ENCODE results near the gene SYT1. TPM values are rescaled to one million over a fixed set of nuclear protein-coding genes. Genes with fewer than 3 reads are reported as not detected.

SYT1 gene
- total RNA-seq, 1 experiment from 2014 or later, result 44.9 TPM

- Histone ChIP-seq H3K9me2 (ENCODE audit: insufficient read depth) (no peaks in the 10 kb centered on the region), H3K9ac (ENCODE audit: low read length) (no peak overlapping the region), H3K4me1 (ENCODE audit: control insufficient read depth in 1 of 2, insufficient read depth in 2 of 2, low read length in 2 of 2) (no peaks in the 10 kb centered on the region), H3K27ac (ENCODE audit: low read depth, low read length) (no peak overlapping the region), H3K36me3 (ENCODE audit: control insufficient read depth in 1 of 2, insufficient read depth in 2 of 2, low read length in 2 of 2) (no peaks in the 10 kb centered on the region), H3K27me3 (ENCODE audit: insufficient read depth, low read length) (no peaks in the 10 kb centered on the region), H3K4me2 (ENCODE audit: low read length) (no peak overlapping the region), H3K79me2 (ENCODE audit: insufficient read depth, low read length) (no peaks in the 10 kb centered on the region), H4K20me1 (ENCODE audit: insufficient read depth) (no peaks in the 10 kb centered on the region), H3K4me3 (replicated peaks in 1 of 2; ENCODE audit: low read depth in 1 of 2, low read length in 2 of 2) (no peak overlapping the region), H2AFZ (ENCODE audit: low read depth, low read length, poor library complexity, severe bottlenecking) (no peak overlapping the region), H3K9me3 (ENCODE audit: control insufficient read depth in 1 of 2, insufficient read depth in 1 of 2, low read depth in 1 of 2, low read length in 2 of 2) (no peaks in the 10 kb centered on the region)
- no peak for ATAC-seq
- intact Hi-C loops (cut with micrococcal nuclease), result loop anchor here (10.0 kb wide), 1 partner anchor 217 kb away; no protein-coding TSS in a partner anchor
- BruUV-seq (replicated peaks), result no TSS peak
- ChIA-PET POLR2A (no interaction called here), RAD21 (ENCODE audit: low non-redundant PET in 1 of 2, low total read pairs in 2 of 2, uncharacterized antibody in 2 of 2, unreplicated experiment in 2 of 2) (no interaction called here), CTCF (interaction anchor here (1.0 kb wide), 1 partner anchor 10 kb away, joined by 3 read pairs; no protein-coding TSS in a partner anchor)
- no peak for DNase-seq (ENCODE audit: low read depth, low spot score)
- no peak for TF ChIP-seq FOSL1 (IDR thresholded peaks at IDR 0.05; ENCODE audit: low read depth)
- TF ChIP-seq CEBPB (IDR thresholded peaks at IDR 0.05; ENCODE audit: low read depth), result no peak
Measured at GRCh38 chr12:79127271-79127751, 262.7 kb downstream of the SYT1 start.

- Histone ChIP-seq H3K4me2 (ENCODE audit: low read length) (no peak overlapping the region), H3K27me3 (ENCODE audit: insufficient read depth, low read length) (no peaks in the 10 kb centered on the region), H3K4me3 (replicated peaks in 1 of 2; ENCODE audit: low read depth in 1 of 2, low read length in 2 of 2) (no peak overlapping the region), H3K27ac (ENCODE audit: low read depth, low read length) (no peak overlapping the region), H3K9me2 (ENCODE audit: insufficient read depth) (no peaks in the 10 kb centered on the region), H2AFZ (ENCODE audit: low read depth, low read length, poor library complexity, severe bottlenecking) (no peak overlapping the region), H3K79me2 (ENCODE audit: insufficient read depth, low read length) (no peaks in the 10 kb centered on the region), H3K36me3 (ENCODE audit: control insufficient read depth in 1 of 2, insufficient read depth in 2 of 2, low read length in 2 of 2) (no peaks in the 10 kb centered on the region), H4K20me1 (ENCODE audit: insufficient read depth) (no peaks in the 10 kb centered on the region), H3K9ac (ENCODE audit: low read length) (no peak overlapping the region), H3K4me1 (ENCODE audit: control insufficient read depth in 1 of 2, insufficient read depth in 2 of 2, low read length in 2 of 2) (no peaks in the 10 kb centered on the region), H3K9me3 (ENCODE audit: control insufficient read depth in 1 of 2, insufficient read depth in 1 of 2, low read depth in 1 of 2, low read length in 2 of 2) (no peaks in the 10 kb centered on the region)
- TF ChIP-seq CBX3 (IDR thresholded peaks at IDR 0.05; ENCODE audit: low read depth), result no peak
- TF ChIP-seq POLR2AphosphoS5 (IDR thresholded peaks at IDR 0.05; ENCODE audit: low read depth, low read length), result no peak
- no peak for TF ChIP-seq POLR2A (IDR thresholded peaks at IDR 0.05; ENCODE audit: borderline replicate concordance, extremely low read depth, insufficient read depth, insufficient read length)
- no peak for TF ChIP-seq TCF7L2 (IDR thresholded peaks at IDR 0.05; ENCODE audit: borderline replicate concordance, extremely low read depth, insufficient read depth, insufficient read length)
- no peak for TF ChIP-seq ATF3 (IDR thresholded peaks at IDR 0.05)
- TF ChIP-seq MAX (IDR thresholded peaks at IDR 0.05), result no peak
- TF ChIP-seq SIN3A (IDR thresholded peaks at IDR 0.05; ENCODE audit: low read depth), result no peak
- POLR2A ChIA-PET, result no interaction called here
- no TSS peak for BruUV-seq (replicated peaks)
- CTCF ChIA-PET, result no interaction called here
- ATAC-seq (0 out of 2 replicates have a peak, but pooled peaks have one; percentile 32), DNase-seq (ENCODE audit: low read depth, low spot score) (no peak)
- RAD21 ChIA-PET (ENCODE audit: low non-redundant PET in 1 of 2, low total read pairs in 2 of 2, uncharacterized antibody in 2 of 2, unreplicated experiment in 2 of 2), result no interaction called here
- intact Hi-C loops (cut with micrococcal nuclease), result loop anchor here (10.0 kb wide), 1 partner anchor 216 kb away; no protein-coding TSS in a partner anchor
Measured at GRCh38 chr12:79128956-79129355, 264.4 kb downstream of the SYT1 start.

Measured in HCT116 (cell line).